Measurements from ENCODE around the gene KREMEN1. TPM values are rescaled to one million over a fixed set of nuclear protein-coding genes. Genes with fewer than 3 reads are reported as not detected.

KREMEN1 gene
- total RNA-seq, 1 experiment from 2014 or later, result 2.7 TPM

- H3K27ac ChIP-seq (ENCODE audit: low read length), result no peak overlapping the region
- ATAC-seq (no peak), DNase-seq (no peak)
- intact Hi-C loops (cut with micrococcal nuclease), result no loop called here
- no peaks in the 10 kb centered on the region for H3K79me2 ChIP-seq (ENCODE audit: low read length)
- no peaks in the 10 kb centered on the region for H4K20me1 ChIP-seq (ENCODE audit: low read length)
- TF ChIP-seq CTCF (conservative IDR thresholded peaks at IDR 0.05; ENCODE audit: low read depth, low read length), result no peak
- no peak for TF ChIP-seq EZH2phosphoT487 (IDR thresholded peaks at IDR 0.05; ENCODE audit: borderline replicate concordance, low read length)
- no peak for TF ChIP-seq EZH2 (IDR thresholded peaks at IDR 0.05; ENCODE audit: low read length, unreplicated experiment)
- H3K4me1 ChIP-seq (ENCODE audit: insufficient read depth, low read length), result no peaks in the 10 kb centered on the region
- no TSS peak for BruUV-seq (replicated peaks)
- no peak overlapping the region for H3K4me2 ChIP-seq (ENCODE audit: low read length)
- no peaks in the 10 kb centered on the region for H3K9me3 ChIP-seq (ENCODE audit: low read length)
- H3K4me3 ChIP-seq (ENCODE audit: low read length), result no peak overlapping the region
- H2AFZ ChIP-seq (ENCODE audit: low read length), result no peak overlapping the region
- no peaks in the 10 kb centered on the region for H3K9me2 ChIP-seq (replicated peaks; ENCODE audit: low read length)
- ChIA-PET CTCF (no interaction called here), POLR2A (ENCODE audit: unreplicated experiment) (no interaction called here)
- no peaks in the 10 kb centered on the region for H3K27me3 ChIP-seq (ENCODE audit: low read length)
- no peaks in the 10 kb centered on the region for H3K36me3 ChIP-seq (ENCODE audit: low read depth, low read length)
- H3F3A ChIP-seq (ENCODE audit: low read length, unreplicated experiment), result no peaks in the 10 kb centered on the region
- H3K9ac ChIP-seq (ENCODE audit: low read length), result no peak overlapping the region
Observed at GRCh38 chr22:29056472-29056871, 16.4 kb upstream of the KREMEN1 start.

- no peaks in the 10 kb centered on the region for H3F3A ChIP-seq (ENCODE audit: low read length, unreplicated experiment)
- ChIA-PET CTCF (no interaction called here), POLR2A (ENCODE audit: unreplicated experiment) (no interaction called here)
- H3K27ac ChIP-seq (ENCODE audit: low read length), result no peak overlapping the region
- intact Hi-C loops (cut with micrococcal nuclease), result no loop called here
- BruUV-seq (replicated peaks), result no TSS peak
- no peaks in the 10 kb centered on the region for H3K4me1 ChIP-seq (ENCODE audit: insufficient read depth, low read length)
- DNase-seq (no peak), ATAC-seq (no peak)
- no peaks in the 10 kb centered on the region for H4K20me1 ChIP-seq (ENCODE audit: low read length)
- H3K27me3 ChIP-seq (ENCODE audit: low read length), result no peaks in the 10 kb centered on the region
- H3K79me2 ChIP-seq (ENCODE audit: low read length), result no peaks in the 10 kb centered on the region
- H3K9me3 ChIP-seq (ENCODE audit: low read length), result no peaks in the 10 kb centered on the region
- no peak overlapping the region for H2AFZ ChIP-seq (ENCODE audit: low read length)
- no peak overlapping the region for H3K4me2 ChIP-seq (ENCODE audit: low read length)
- no peak for TF ChIP-seq EZH2 (IDR thresholded peaks at IDR 0.05; ENCODE audit: low read length, unreplicated experiment)
- no peak for TF ChIP-seq EZH2phosphoT487 (IDR thresholded peaks at IDR 0.05; ENCODE audit: borderline replicate concordance, low read length)
- H3K36me3 ChIP-seq (ENCODE audit: low read depth, low read length), result no peaks in the 10 kb centered on the region
- H3K9ac ChIP-seq (ENCODE audit: low read length), result no peak overlapping the region
- H3K9me2 ChIP-seq (replicated peaks; ENCODE audit: low read length), result no peaks in the 10 kb centered on the region
- no peak overlapping the region for H3K4me3 ChIP-seq (ENCODE audit: low read length)
Observed at GRCh38 chr22:29060251-29060869, 12.5 kb upstream of the KREMEN1 start.

GRCh38 chr22:29060931-29061330 lies 11.9 kb upstream of the KREMEN1 start:
- Histone ChIP-seq H3K36me3 (ENCODE audit: low read depth, low read length) (no peaks in the 10 kb centered on the region), H3K27ac (ENCODE audit: low read length) (no peak overlapping the region), H3K4me1 (ENCODE audit: insufficient read depth, low read length) (no peaks in the 10 kb centered on the region), H3K9me3 (ENCODE audit: low read length) (no peaks in the 10 kb centered on the region), H3K27me3 (ENCODE audit: low read length) (no peaks in the 10 kb centered on the region), H3F3A (ENCODE audit: low read length, unreplicated experiment) (no peaks in the 10 kb centered on the region), H3K79me2 (ENCODE audit: low read length) (no peaks in the 10 kb centered on the region), H3K9me2 (replicated peaks; ENCODE audit: low read length) (no peaks in the 10 kb centered on the region), H3K9ac (ENCODE audit: low read length) (no peak overlapping the region), H4K20me1 (ENCODE audit: low read length) (no peaks in the 10 kb centered on the region), H3K4me3 (ENCODE audit: low read length) (no peak overlapping the region), H2AFZ (ENCODE audit: low read length) (no peak overlapping the region), H3K4me2 (ENCODE audit: low read length) (no peak overlapping the region)
- no peak for TF ChIP-seq CTCF (conservative IDR thresholded peaks at IDR 0.05; ENCODE audit: low read depth, low read length)
- TF ChIP-seq EZH2phosphoT487 (IDR thresholded peaks at IDR 0.05; ENCODE audit: borderline replicate concordance, low read length), result no peak
- TF ChIP-seq EZH2 (IDR thresholded peaks at IDR 0.05; ENCODE audit: low read length, unreplicated experiment), result no peak
- no peak for ATAC-seq
- DNase-seq, result no peak
- intact Hi-C loops (cut with micrococcal nuclease), result no loop called here
- ChIA-PET POLR2A (ENCODE audit: unreplicated experiment) (no interaction called here), CTCF (no interaction called here)
- no TSS peak for BruUV-seq (replicated peaks)

Measured in PC-3 (cell line).